ENCODE results near the gene SLC50A1. TPM values are rescaled to one million over a fixed set of nuclear protein-coding genes. Genes with fewer than 3 reads are reported as not detected.

Gene SLC50A1
- total and polyA plus RNA-seq, 9 of the 15 experiments (the other 6 are each of a cell fraction or from before 2014, with no cell fraction given) = 46.5 to 132 (median 91.9) TPM

DNA sequence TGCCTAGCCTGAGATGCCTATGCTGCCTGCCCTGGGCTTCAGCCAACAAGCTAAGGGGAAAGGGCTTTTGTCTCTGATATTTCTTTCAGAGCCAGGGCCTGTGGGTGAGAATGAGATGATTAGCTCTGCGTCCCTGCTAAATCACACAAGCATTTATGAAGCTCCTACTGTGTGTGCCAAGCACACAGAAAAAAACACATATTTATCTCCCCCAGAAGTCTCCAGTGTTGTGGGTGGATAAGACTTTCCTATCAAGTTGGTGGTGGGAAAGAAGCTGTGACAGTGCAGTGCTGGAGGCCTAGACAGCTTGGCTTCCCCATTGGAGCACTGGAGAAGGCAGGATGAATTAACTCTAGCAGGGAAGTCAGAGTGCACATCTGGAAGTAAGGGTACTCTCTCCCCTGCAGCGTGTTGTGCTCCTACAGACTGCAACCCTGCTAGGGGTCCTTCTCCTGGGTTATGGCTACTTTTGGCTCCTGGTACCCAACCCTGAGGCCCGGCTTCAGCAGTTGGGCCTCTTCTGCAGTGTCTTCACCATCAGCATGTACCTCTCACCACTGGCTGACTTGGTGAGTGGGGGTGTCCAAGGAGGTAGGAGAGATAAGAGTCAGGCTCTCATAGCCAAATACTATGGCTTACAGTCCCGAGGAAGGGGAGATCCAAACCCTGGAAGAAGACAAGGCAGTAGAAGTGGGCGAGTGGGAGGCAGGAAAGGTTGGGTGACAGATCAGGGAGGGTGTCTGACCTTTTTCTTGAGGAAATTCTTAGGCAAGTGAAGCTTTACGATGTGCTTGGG, 1.7 kb downstream of the SLC50A1 start (continued):
- no peak for TF ChIP-seq ETS2 (tag; IDR thresholded peaks at IDR 0.05; ENCODE audit: borderline replicate concordance, poor library complexity, severe bottlenecking)
- TF ChIP-seq POLR2G (IDR thresholded peaks at IDR 0.05; ENCODE audit: low read depth, low read length) = no peak
- no peak for TF ChIP-seq CREB3L1 (IDR thresholded peaks at IDR 0.05; ENCODE audit: borderline replicate concordance, low read depth)
- TF ChIP-seq, protein P1, sequence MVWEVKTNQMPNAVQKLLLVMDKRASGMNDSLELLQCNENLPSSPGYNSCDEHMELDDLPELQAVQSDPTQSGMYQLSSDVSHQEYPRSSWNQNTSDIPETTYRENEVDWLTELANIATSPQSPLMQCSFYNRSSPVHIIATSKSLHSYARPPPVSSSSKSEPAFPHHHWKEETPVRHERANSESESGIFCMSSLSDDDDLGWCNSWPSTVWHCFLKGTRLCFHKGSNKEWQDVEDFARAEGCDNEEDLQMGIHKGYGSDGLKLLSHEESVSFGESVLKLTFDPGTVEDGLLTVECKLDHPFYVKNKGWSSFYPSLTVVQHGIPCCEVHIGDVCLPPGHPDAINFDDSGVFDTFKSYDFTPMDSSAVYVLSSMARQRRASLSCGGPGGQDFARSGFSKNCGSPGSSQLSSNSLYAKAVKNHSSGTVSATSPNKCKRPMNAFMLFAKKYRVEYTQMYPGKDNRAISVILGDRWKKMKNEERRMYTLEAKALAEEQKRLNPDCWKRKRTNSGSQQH (CRISPR knock-in tag; IDR thresholded peaks at IDR 0.05) = 0 out of 2 replicates have a peak, but pooled peaks have one; percentile 21
- TF ChIP-seq TAF9B (IDR thresholded peaks at IDR 0.05; ENCODE audit: partially characterized antibody) = no peak
- 0 out of 2 replicates have a peak, but pooled peaks have one; percentile 34 for TF ChIP-seq ZNF431 (CRISPR knock-in tag; IDR thresholded peaks at IDR 0.05)
- peak; percentile 53; the same call in 1 of the 2 replicates for TF ChIP-seq EP300 (IDR thresholded peaks at IDR 0.05; ENCODE audit: low read length)
- no peak for TF ChIP-seq DIDO1 (tag; IDR thresholded peaks at IDR 0.05; ENCODE audit: low read depth)
- no peak for TF ChIP-seq ARID2 (IDR thresholded peaks at IDR 0.05)
- no peak for TF ChIP-seq ZNF830 (CRISPR knock-in tag; IDR thresholded peaks at IDR 0.05)
- TF ChIP-seq RBM15 (IDR thresholded peaks at IDR 0.05; ENCODE audit: insufficient read depth, low read length) = no peak
- TF ChIP-seq TAF7 (tag; IDR thresholded peaks at IDR 0.05) = no peak
- TF ChIP-seq, protein P2, sequence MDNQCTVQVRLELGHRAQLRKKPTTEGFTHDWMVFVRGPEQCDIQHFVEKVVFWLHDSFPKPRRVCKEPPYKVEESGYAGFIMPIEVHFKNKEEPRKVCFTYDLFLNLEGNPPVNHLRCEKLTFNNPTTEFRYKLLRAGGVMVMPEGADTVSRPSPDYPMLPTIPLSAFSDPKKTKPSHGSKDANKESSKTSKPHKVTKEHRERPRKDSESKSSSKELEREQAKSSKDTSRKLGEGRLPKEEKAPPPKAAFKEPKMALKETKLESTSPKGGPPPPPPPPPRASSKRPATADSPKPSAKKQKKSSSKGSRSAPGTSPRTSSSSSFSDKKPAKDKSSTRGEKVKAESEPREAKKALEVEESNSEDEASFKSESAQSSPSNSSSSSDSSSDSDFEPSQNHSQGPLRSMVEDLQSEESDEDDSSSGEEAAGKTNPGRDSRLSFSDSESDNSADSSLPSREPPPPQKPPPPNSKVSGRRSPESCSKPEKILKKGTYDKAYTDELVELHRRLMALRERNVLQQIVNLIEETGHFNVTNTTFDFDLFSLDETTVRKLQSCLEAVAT (IDR thresholded peaks at IDR 0.05) = no peak
- TF ChIP-seq PHF20 (IDR thresholded peaks at IDR 0.05; ENCODE audit: partially characterized antibody) = no peak
- no peak for TF ChIP-seq ELF1 (tag; IDR thresholded peaks at IDR 0.05)
- no peak for TF ChIP-seq E2F6 (IDR thresholded peaks at IDR 0.05; ENCODE audit: borderline replicate concordance in 1 of 2, extremely low read depth in 1 of 2, insufficient read depth in 1 of 2, insufficient read length in 1 of 2, low read depth in 1 of 2, low read length in 1 of 2, poor library complexity in 1 of 2, severe bottlenecking in 1 of 2)
- TF ChIP-seq, protein P3, sequence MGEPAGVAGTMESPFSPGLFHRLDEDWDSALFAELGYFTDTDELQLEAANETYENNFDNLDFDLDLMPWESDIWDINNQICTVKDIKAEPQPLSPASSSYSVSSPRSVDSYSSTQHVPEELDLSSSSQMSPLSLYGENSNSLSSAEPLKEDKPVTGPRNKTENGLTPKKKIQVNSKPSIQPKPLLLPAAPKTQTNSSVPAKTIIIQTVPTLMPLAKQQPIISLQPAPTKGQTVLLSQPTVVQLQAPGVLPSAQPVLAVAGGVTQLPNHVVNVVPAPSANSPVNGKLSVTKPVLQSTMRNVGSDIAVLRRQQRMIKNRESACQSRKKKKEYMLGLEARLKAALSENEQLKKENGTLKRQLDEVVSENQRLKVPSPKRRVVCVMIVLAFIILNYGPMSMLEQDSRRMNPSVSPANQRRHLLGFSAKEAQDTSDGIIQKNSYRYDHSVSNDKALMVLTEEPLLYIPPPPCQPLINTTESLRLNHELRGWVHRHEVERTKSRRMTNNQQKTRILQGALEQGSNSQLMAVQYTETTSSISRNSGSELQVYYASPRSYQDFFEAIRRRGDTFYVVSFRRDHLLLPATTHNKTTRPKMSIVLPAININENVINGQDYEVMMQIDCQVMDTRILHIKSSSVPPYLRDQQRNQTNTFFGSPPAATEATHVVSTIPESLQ (CRISPR knock-in tag; IDR thresholded peaks at IDR 0.05) = no peak
- TF ChIP-seq XRCC3 (IDR thresholded peaks at IDR 0.05) = no peak
- no peak for TF ChIP-seq BDP1 (IDR thresholded peaks at IDR 0.05; ENCODE audit: insufficient read depth, insufficient read length)

Data from K562 (cell line).